Activated CD4-positive, alpha-beta T cell treated with anti-CD3 and anti-CD28 coated beads, Interleukin-2, amount 10 ng/mL, durations not matched to agents 7 days and 5 days (primary cell): ENCODE results near the gene SMARCA4. TPM values are rescaled to one million over a fixed set of nuclear protein-coding genes. Genes with fewer than 3 reads are reported as not detected.
"Not testable (repeated sequence)": the region's sequence is repeated elsewhere in the genome, so short reads cannot be mapped to it uniquely, and the experiment has no call there.

Experiments used
- CTCF ChIA-PET: fragments of 350-600 bp; sonication (Branson Sonifier 250); formaldehyde crosslinking; loops from one replicate; lab custom pipeline; 2021; ENCODE audit warnings: antibody characterized with exemption; lab: Charles Lee
- POLR2A ChIA-PET: fragments of 350-600 bp; sonication (Branson Sonifier 250); formaldehyde crosslinking; loops from one replicate; lab custom pipeline; 2021; ENCODE audit warnings: antibody characterized with exemption; lab: Charles Lee
- DNase-seq: peaks from one replicate; pipeline ENCODE4 v3.0.0-alpha.2; 2020
- H3K27ac Mint-ChIP-seq: one replicate; pipeline ENCODE4 v1.8.0; 2021; ENCODE audit warnings: mild to moderate bottlenecking, moderate library complexity, mixed read lengths
- H3K27me3 Mint-ChIP-seq: one replicate; pipeline ENCODE4 v1.8.0; 2021; ENCODE audit warnings: mixed read lengths
- H3K36me3 Mint-ChIP-seq: one replicate; pipeline ENCODE4 v1.8.0; 2021; ENCODE audit warnings: low read depth, mixed read lengths
- H3K4me1 Mint-ChIP-seq: one replicate; pipeline ENCODE4 v1.8.0; 2021; ENCODE audit warnings: mixed read lengths
- H3K4me3 Mint-ChIP-seq: one replicate; pipeline ENCODE4 v1.8.0; 2021; ENCODE audit warnings: mild to moderate bottlenecking, moderate library complexity, mixed read lengths
- H3K9me3 Mint-ChIP-seq: one replicate; pipeline ENCODE4 v1.8.0; 2021; ENCODE audit warnings: mixed read lengths
- total RNA-seq, 2 experiments: library from RNA; stranded (reverse); gene quantifications; one replicate each; pipeline ENCODE4 v1.2.3, GENCODE V29; 2021

SMARCA4 gene
- total RNA-seq, 2 experiments from 2014 or later = 111 to 115 TPM

DNA sequence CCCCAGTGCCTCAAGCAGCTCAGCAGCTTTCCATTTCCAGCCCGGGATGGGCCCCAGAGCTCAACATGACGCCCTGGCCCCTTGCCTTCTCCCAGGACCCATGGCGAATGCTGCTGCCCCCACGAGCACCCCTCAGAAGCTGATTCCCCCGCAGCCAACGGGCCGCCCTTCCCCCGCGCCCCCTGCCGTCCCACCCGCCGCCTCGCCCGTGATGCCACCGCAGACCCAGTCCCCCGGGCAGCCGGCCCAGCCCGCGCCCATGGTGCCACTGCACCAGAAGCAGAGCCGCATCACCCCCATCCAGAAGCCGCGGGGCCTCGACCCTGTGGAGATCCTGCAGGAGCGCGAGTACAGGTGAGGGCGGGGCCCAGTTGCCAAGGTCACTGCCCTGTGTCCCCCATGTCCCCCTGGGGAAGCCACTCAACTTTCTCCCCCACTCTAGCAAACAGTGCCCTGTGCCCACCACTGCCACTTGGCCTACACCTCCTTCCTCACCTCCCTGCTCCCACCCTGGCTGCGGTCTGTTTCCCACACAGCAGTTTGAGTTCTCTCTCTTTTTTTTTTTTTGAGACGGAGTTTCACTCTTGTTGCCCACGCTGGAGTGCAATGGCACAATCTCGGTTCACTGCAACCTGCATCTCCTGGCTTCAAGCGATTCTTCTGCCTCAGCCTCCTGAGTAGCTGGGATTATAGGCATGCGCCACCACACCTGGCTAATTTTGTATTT, 26.9 kb downstream of the SMARCA4 start:
- Mint-ChIP-seq H3K4me3 (no peak overlapping the region), H3K9me3 (no peaks in the 10 kb centered on the region), H3K4me1 (no peaks in the 10 kb centered on the region), H3K27me3 (no peaks in the 10 kb centered on the region), H3K27ac (no peak overlapping the region), H3K36me3 (peaks cover 21% of the 10 kb centered on the region)
- POLR2A ChIA-PET = no interaction called here
- CTCF ChIA-PET = interaction anchor here (0.6 kb wide), 1 partner anchor 15 kb away, joined by 3 read pairs; no protein-coding TSS in a partner anchor
- no peak for DNase-seq

DNA sequence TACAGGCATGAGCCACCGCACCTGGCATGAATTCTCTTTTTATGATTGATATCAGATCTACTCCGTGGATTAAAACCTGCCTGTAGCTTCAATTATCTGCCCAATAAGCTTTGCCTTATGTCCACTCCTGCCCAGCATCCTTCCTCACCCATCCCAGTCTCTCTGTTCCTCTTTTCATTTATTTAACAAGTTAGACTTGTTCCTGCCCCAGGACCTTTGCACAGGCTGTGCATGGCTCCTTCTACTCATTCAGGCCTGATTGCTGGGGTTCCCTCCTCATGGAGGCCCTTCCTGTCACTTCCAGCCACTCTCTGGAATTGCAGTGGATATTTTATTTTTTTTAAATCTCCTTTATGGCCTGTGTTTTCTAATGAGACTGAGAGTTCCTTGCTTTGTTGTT, 27.6 kb downstream of the SMARCA4 start:
- H3K27me3 Mint-ChIP-seq = no peaks in the 10 kb centered on the region
- H3K9me3 Mint-ChIP-seq = no peaks in the 10 kb centered on the region
- H3K27ac Mint-ChIP-seq = no peak overlapping the region
- no peak for DNase-seq
- peaks cover 24% of the 10 kb centered on the region for H3K36me3 Mint-ChIP-seq
- ChIA-PET POLR2A (no interaction called here), CTCF (interaction anchor here (0.6 kb wide), 1 partner anchor 16 kb away, joined by 3 read pairs; no protein-coding TSS in a partner anchor)
- H3K4me1 Mint-ChIP-seq = no peaks in the 10 kb centered on the region
- H3K4me3 Mint-ChIP-seq = no peak overlapping the region

DNA sequence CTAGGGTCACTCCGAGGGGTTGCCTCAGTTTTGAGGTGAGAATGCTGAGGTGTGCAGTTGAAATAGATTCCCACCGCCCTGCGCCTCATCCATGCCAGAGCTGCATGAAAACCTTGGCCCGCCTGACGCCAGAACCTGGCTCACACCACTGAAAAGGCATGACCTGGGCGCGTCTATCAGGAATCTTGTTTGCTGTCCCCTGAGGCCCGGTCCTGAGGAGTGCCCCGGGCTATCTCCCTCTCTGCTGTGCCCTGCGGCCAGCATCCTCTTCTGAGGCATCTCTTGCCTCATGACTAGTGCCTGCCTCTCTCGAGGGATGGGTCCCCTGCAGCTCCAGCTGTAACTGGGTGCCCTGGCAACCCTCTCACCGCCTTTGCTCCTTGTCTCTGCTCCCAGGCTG, 28.1 kb downstream of the SMARCA4 start:
- Mint-ChIP-seq H3K36me3 (peaks cover 25% of the 10 kb centered on the region), H3K9me3 (no peaks in the 10 kb centered on the region), H3K4me1 (no peaks in the 10 kb centered on the region), H3K27me3 (no peaks in the 10 kb centered on the region), H3K27ac (no peak overlapping the region), H3K4me3 (no peak overlapping the region)
- DNase-seq = no peak
- ChIA-PET POLR2A (no interaction called here), CTCF (interaction anchor here (0.6 to 1.1 kb wide), 2 partner anchors 52 to 102 kb away, joined by 3 to 4 read pairs; no protein-coding TSS in a partner anchor)

DNA sequence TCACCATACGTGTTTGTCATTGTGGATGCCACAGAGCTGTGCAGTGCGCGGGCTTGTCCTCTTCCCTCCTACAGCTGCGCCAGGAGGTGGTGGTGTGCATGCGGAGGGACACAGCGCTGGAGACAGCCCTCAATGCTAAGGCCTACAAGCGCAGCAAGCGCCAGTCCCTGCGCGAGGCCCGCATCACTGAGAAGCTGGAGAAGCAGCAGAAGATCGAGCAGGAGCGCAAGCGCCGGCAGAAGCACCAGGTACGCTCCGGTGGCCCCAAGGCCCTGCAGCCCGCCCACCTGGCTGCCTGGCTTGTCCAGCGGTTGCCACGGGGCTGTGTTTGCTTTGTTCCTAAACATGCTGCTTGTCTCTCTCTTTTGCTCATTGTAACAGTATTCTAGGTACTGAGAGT, 30.2 kb downstream of the SMARCA4 start:
- CTCF ChIA-PET = interaction anchor here (0.5 to 0.8 kb wide), 2 partner anchors 11 to 18 kb away, joined by 3 read pairs; no protein-coding TSS in a partner anchor
- H3K4me1 Mint-ChIP-seq = no peaks in the 10 kb centered on the region
- H3K36me3 Mint-ChIP-seq = peaks cover 24% of the 10 kb centered on the region

DNA sequence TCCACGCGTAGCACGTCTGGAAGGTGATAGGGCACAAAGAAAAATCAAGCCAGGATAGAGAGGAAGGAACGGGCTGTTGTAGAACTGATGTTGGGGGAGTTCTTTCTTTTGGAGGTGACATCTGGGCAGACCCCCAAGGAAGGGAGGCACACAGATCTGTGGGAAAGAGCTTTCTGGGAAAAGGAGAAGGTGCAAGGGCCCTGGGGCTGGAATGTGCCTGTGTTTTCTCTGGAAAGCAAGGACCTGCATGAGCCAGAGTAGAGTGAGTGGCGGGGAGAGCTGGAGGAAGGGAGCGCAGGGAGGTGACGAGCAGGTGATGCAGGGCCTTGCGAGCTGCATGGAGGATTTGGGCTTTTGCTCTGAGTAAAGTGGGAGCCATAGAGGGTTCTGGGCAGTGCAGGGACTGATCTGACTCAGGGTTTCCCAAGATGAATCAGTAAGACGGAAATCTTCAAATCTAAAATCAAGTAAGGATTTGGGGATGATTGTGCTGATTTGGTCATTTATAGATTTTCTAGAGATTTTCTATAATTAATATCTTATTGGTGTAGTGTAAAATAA, 30.8 kb downstream of the SMARCA4 start:
- Mint-ChIP-seq H3K36me3 (peaks cover 25% of the 10 kb centered on the region), H3K4me1 (no peaks in the 10 kb centered on the region), H3K27me3 (no peaks in the 10 kb centered on the region), H3K4me3 (no peak overlapping the region), H3K9me3 (no peaks in the 10 kb centered on the region), H3K27ac (no peak overlapping the region)
- ChIA-PET POLR2A (no interaction called here), CTCF (interaction anchor here (0.6 kb wide), 1 partner anchor 107 kb away, joined by 6 read pairs; no protein-coding TSS in a partner anchor)
- DNase-seq = no peak

More for the DNA sequence above, 30.2 kb downstream of the SMARCA4 start:
- POLR2A ChIA-PET = no interaction called here
- no peaks in the 10 kb centered on the region for H3K9me3 Mint-ChIP-seq
- no peak overlapping the region for H3K27ac Mint-ChIP-seq
- DNase-seq = no peak
- H3K27me3 Mint-ChIP-seq = no peaks in the 10 kb centered on the region
- H3K4me3 Mint-ChIP-seq = no peak overlapping the region

DNA sequence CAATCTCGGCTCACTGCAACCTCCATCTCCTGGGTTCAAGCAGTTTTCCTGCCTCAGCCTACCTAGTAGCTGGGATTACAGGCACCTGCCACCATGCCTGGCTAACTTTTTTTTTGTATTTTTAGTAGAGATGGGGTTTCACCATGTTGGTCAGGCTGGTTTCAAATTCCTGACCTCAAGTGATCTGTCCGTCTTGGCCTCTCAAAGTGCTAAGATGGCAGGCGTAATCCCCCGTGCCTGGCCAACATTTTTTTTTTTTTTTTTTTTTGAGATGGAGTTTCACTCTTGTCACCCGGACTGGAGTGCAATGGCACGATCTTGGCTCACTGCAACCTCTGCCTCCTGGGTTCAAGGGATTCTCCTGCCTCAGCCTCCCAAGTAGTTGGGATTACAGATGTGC, 31.3 kb downstream of the SMARCA4 start:
- H3K27me3 Mint-ChIP-seq, POLR2A ChIA-PET, H3K4me1 Mint-ChIP-seq, H3K9me3 Mint-ChIP-seq, H3K27ac Mint-ChIP-seq, H3K4me3 Mint-ChIP-seq, DNase-seq: not testable (repeated sequence)
- CTCF ChIA-PET = interaction anchor here (0.6 kb wide), 1 partner anchor 106 kb away, joined by 6 read pairs; no protein-coding TSS in a partner anchor
- H3K36me3 Mint-ChIP-seq = peaks cover 26% of the 10 kb centered on the region

DNA sequence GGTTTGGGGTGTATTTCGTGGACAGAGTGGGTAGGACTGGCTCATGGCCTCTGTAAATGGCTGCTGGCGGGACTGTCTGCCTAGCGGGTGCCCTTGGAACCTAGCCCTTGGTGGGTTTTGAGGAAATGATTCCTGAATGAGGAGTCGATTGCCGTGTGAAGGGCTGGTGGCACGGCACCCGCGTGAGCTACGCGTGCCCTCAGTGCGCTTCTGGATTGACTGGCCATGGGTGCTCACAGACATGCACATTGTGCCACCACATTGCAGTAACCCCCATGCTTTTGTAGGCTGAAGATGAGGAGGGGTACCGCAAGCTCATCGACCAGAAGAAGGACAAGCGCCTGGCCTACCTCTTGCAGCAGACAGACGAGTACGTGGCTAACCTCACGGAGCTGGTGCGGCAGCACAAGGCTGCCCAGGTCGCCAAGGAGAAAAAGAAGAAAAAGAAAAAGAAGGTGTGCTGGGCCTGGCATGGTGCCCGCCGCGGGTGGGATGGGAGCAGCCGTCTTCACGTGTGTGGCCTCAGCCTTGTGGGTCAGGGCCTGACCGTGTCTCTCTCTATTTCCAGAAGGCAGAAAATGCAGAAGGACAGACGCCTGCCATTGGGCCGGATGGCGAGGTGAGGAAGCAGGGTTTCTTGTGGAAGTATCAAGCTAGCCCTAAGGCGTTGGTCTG, 35.2 kb downstream of the SMARCA4 start:
- no peak for DNase-seq
- POLR2A ChIA-PET = no interaction called here
- Mint-ChIP-seq H3K27me3 (no peaks in the 10 kb centered on the region), H3K36me3 (peaks cover 34% of the 10 kb centered on the region), H3K4me1 (no peaks in the 10 kb centered on the region), H3K9me3 (no peaks in the 10 kb centered on the region), H3K4me3 (no peak overlapping the region), H3K27ac (no peak overlapping the region)
- CTCF ChIA-PET = interaction anchor here (1.0 to 1.3 kb wide), 2 partner anchors 40 to 114 kb away, joined by 3 to 4 read pairs; no protein-coding TSS in a partner anchor

DNA sequence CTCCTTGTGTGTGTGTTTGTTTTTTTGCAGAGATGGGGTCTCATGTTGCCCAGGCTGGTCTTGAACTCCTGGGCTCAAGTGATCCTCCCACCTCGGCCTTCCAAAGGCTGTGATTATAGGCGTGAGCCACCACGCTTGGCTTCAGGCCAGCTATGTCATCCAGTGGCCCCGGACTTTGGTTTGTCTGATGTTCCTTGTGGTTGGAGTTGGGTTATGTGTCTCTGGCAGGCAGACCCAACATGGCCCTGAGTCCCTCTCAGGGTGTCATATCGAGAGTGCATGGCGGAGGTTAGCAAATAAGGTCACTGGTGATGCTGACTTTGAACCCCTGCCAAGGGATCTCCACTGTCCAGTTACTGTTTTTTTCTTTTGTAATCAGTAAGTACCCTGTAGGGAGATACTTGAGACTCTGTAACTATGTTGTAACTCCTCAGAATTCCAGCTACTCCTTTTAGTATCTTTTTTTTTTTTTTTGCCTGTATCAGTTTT, 37.3 kb downstream of the SMARCA4 start:
- no peaks in the 10 kb centered on the region for H3K9me3 Mint-ChIP-seq
- H3K4me3 Mint-ChIP-seq = no peak overlapping the region
- H3K36me3 Mint-ChIP-seq = peaks cover 36% of the 10 kb centered on the region
- no peaks in the 10 kb centered on the region for H3K4me1 Mint-ChIP-seq
- no peak for DNase-seq
- ChIA-PET CTCF (interaction anchor here (0.6 to 1.4 kb wide), 4 partner anchors 13 to 1906 kb away, joined by 3 to 4 read pairs (median 3); no protein-coding TSS in a partner anchor), POLR2A (no interaction called here)
- H3K27me3 Mint-ChIP-seq = no peaks in the 10 kb centered on the region
- no peak overlapping the region for H3K27ac Mint-ChIP-seq

DNA sequence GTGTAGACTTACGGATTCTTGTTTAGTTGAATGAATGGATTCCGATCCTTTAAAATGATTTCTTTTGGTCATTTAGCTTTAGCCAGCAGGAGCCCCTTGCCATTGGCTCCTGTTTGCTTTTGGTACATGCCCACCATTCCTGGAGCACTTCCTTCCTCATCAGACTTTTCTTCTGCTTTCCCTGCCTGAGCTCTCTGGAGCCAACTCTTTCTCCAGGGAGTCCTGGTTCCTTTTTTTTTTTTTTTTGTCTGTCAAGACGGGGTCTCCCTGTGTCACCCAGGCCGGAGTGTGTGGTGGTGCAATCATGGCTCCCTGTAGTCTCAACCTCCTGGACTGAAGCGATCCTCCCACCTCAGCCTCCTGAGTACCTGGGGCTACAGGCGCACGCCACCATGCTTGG, 37.8 kb downstream of the SMARCA4 start:
- H3K9me3 Mint-ChIP-seq = no peaks in the 10 kb centered on the region
- POLR2A ChIA-PET = no interaction called here
- CTCF ChIA-PET = interaction anchor here (0.6 to 0.9 kb wide), 2 partner anchors 12 to 384 kb away, joined by 3 to 4 read pairs; no protein-coding TSS in a partner anchor
- no peaks in the 10 kb centered on the region for H3K27me3 Mint-ChIP-seq
- no peak overlapping the region for H3K4me3 Mint-ChIP-seq
- H3K4me1 Mint-ChIP-seq = no peaks in the 10 kb centered on the region
- peak overlapping the region; percentile 14 for H3K27ac Mint-ChIP-seq
- H3K36me3 Mint-ChIP-seq = peaks cover 34% of the 10 kb centered on the region
- DNase-seq = no peak

DNA sequence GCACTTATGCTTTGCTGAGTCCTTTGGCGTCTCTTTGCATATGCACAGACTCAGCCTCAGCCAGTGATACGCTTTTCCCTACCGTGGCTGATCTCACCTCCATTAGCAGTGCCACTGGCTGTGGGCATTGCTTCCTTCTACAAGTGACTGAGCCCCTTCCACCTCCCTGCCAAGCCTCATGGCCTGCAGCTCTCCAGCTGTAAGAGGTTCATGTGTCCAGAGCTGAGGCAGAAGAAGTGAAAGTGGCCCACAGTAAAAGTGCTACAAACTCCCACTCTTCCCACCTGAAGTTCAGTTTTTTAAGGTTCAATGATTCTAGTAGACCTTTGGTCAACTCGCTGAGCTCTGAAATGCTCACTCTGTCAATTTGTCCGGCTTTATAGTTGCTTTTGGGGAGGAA, 44.7 kb downstream of the SMARCA4 start:
- Mint-ChIP-seq H3K27me3 (no peaks in the 10 kb centered on the region), H3K27ac (no peak overlapping the region), H3K4me3 (no peak overlapping the region), H3K36me3 (peaks cover 33% of the 10 kb centered on the region), H3K9me3 (no peaks in the 10 kb centered on the region), H3K4me1 (no peaks in the 10 kb centered on the region)
- ChIA-PET POLR2A (no interaction called here), CTCF (interaction anchor here (0.7 to 1.1 kb wide), 2 partner anchors 15 to 64 kb away, joined by 3 read pairs; no protein-coding TSS in a partner anchor)
- DNase-seq = no peak

DNA sequence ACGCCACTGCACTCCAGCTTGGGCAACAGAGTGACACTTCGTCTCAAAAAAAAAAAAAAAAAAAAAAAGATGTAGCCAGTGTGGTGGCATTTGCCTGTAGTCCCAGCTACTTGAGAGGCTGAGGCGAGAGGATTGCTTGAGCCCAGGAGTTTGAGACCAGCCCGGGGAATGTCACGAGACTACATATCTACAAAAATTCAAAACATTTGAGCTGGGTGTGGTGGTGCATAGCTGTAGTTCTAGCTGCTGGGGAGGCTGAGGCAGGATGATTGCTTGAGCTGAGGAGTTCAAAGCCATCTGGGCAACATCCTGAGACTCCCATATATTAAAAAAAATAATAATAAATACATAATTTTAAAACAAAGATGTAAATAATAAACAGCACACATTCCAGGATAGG, 46.6 kb downstream of the SMARCA4 start:
- no peaks in the 10 kb centered on the region for H3K27me3 Mint-ChIP-seq
- no peak for DNase-seq
- no peak overlapping the region for H3K27ac Mint-ChIP-seq
- CTCF ChIA-PET = interaction anchor here (0.5 to 0.7 kb wide), 2 partner anchors 21 to 57 kb away, joined by 4 read pairs; no protein-coding TSS in a partner anchor
- H3K36me3 Mint-ChIP-seq = peaks cover 40% of the 10 kb centered on the region
- no peaks in the 10 kb centered on the region for H3K9me3 Mint-ChIP-seq
- no peak overlapping the region for H3K4me3 Mint-ChIP-seq
- H3K4me1 Mint-ChIP-seq = no peaks in the 10 kb centered on the region
- POLR2A ChIA-PET = no interaction called here

DNA sequence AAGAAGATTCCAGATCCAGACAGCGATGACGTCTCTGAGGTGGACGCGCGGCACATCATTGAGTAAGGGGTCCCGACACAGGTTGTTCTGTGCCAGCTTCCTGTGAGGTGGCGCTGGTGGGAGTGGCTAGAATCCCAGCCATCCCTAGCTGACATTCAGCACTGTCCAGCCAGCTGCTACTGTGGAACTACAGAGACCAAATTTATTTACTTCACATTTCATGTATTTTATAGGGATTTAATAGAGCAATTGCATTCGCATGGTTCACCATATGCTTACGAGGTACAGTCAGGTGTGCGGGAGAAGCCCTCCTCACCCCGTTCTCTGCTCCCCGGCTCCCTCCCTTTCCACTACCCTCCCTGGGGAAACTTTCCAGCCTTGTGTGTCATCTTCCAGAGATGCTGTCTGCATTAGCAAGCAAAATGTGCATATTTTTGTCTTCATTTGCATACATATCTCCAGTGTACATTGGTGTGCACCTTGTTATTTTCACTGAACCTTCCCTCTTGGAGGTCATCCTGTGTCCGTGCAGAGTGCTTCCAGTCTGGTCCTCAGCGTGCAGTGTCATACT, 47.2 kb downstream of the SMARCA4 start:
- Mint-ChIP-seq H3K27me3 (no peaks in the 10 kb centered on the region), H3K27ac (no peak overlapping the region), H3K36me3 (peaks cover 43% of the 10 kb centered on the region), H3K9me3 (no peaks in the 10 kb centered on the region), H3K4me3 (no peak overlapping the region), H3K4me1 (no peaks in the 10 kb centered on the region)
- CTCF ChIA-PET = interaction anchor here (0.5 to 0.7 kb wide), 2 partner anchors 20 to 56 kb away, joined by 4 read pairs; no protein-coding TSS in a partner anchor
- POLR2A ChIA-PET = no interaction called here
- DNase-seq = no peak
